ENCODE results near the gene MYBPC2. TPM values are rescaled to one million over a fixed set of nuclear protein-coding genes. Genes with fewer than 3 reads are reported as not detected.

The MYBPC2 gene
- total RNA-seq, 4 donors from 2014 or later = 0.05 to 1.3 (median 0.15) TPM; not detected in 1

DNA sequence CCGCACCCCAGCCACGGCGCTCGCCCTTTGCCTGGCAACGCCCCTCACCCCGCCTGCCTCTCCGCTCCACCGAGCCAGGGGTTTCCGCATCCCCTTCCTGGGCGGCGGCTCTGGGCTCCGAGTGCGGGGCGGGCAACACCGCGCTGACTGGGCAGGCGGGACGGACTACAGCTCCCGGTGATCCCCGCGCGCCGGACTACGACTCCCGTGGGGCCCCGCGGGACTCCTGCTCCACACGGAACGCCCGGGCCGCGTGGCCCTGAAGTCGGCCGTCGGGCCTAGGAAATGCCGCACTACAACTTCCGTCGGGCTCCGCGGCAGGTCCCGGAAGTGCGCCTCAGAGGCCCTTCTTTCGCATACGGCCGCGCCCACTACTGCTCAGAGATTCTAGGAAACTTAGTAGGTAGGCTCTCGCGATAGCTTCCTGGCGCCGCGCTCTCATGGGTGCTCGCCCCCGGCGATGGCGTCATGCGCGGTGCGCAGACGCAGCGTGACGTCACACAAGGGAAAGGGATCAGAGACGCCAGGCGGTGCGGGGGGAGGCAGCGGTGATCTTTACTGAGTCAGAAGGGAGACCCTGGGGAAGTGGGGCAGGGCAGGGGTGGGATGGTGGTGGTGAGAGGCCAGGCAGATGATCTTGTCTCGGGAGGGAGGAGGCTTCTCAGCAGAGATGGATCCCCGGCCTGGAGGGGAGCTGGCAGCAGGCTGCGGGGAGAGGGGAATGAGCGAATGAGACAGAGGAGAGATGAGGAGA, 78.6 kb downstream of the MYBPC2 start, which contains the start of gene JOSD2:
Gene JOSD2 (minus strand): TSS at position 123 of the 754 bp plus-strand sequence. CDS start 760 bp downstream, outside the sequence.
- TF ChIP-seq, protein P1, sequence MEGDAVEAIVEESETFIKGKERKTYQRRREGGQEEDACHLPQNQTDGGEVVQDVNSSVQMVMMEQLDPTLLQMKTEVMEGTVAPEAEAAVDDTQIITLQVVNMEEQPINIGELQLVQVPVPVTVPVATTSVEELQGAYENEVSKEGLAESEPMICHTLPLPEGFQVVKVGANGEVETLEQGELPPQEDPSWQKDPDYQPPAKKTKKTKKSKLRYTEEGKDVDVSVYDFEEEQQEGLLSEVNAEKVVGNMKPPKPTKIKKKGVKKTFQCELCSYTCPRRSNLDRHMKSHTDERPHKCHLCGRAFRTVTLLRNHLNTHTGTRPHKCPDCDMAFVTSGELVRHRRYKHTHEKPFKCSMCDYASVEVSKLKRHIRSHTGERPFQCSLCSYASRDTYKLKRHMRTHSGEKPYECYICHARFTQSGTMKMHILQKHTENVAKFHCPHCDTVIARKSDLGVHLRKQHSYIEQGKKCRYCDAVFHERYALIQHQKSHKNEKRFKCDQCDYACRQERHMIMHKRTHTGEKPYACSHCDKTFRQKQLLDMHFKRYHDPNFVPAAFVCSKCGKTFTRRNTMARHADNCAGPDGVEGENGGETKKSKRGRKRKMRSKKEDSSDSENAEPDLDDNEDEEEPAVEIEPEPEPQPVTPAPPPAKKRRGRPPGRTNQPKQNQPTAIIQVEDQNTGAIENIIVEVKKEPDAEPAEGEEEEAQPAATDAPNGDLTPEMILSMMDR (IDR thresholded peaks at IDR 0.05) = no peak
- no peak for TF ChIP-seq POLR2A (IDR thresholded peaks at IDR 0.05)
- peak within 1 kb of the TSS; percentile 37 for H3K4me3 ChIP-seq (ENCODE audit: low read depth, poor library complexity, severe bottlenecking)
- WGBS, 2 donors = 1 to 2% methylated on average over 37 to 44 of the region's 69 CpGs
- intact Hi-C loops (cut with DNase I; ENCODE audit: low total_unique reads) = no loop called here
- peak; percentile 98 to 99 for DNase-seq (ENCODE audit: low spot score in 2 of 2)

DNA sequence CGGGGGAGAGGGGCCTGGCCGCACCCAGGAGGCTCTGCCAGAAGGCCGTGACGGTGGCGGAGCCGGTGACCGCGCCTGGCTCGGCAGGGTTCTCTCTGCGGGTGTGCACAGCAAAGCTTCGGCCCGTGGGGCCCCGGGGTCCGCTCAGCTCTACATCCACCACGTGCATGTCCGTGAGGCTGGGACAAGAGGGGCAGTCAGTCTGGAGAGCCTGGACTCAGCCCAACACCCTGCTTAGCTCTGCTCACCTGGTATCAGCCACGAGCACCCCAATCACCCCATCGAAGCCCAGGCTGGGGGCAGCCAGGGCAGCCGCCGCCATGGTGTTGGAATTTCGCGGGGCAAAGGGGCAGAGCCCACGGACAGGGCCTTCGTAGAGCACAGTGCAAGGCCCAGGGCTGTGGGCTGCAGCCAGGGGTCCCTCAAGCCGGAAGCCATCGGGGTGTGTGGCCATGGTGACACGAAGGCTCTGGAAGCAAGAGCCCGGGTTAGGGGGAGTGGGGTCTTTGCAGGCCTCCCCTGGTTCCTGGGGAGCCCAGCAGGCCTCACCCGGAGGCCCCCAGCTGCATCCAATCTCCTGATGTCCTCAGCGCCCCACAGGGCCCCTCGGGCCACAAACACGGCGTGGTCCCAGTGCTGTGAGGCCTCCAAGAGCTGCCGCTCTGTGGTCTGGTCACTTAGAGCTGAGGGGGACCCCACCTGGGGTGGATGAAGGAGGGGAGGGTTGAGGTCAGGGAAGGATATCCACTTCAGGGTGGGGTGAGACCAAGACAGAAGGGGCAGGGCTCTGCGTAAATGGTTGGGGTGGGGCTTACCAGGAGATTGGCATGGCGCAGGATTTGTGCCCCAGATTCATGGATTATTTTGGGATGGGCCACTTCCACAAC, 79.7 kb downstream of the MYBPC2 start:
- no peak overlapping the region for H3K4me3 ChIP-seq (ENCODE audit: low read depth, poor library complexity, severe bottlenecking)
- no peak for DNase-seq (ENCODE audit: low spot score in 2 of 2)
- WGBS, 2 donors = 85 to 86% methylated on average over 31 to 36 of the region's 36 CpGs
- intact Hi-C loops (cut with DNase I; ENCODE audit: low total_unique reads) = no loop called here
- TF ChIP-seq POLR2A (IDR thresholded peaks at IDR 0.05) = no peak
- TF ChIP-seq, protein P1 (IDR thresholded peaks at IDR 0.05) = no peak

DNA sequence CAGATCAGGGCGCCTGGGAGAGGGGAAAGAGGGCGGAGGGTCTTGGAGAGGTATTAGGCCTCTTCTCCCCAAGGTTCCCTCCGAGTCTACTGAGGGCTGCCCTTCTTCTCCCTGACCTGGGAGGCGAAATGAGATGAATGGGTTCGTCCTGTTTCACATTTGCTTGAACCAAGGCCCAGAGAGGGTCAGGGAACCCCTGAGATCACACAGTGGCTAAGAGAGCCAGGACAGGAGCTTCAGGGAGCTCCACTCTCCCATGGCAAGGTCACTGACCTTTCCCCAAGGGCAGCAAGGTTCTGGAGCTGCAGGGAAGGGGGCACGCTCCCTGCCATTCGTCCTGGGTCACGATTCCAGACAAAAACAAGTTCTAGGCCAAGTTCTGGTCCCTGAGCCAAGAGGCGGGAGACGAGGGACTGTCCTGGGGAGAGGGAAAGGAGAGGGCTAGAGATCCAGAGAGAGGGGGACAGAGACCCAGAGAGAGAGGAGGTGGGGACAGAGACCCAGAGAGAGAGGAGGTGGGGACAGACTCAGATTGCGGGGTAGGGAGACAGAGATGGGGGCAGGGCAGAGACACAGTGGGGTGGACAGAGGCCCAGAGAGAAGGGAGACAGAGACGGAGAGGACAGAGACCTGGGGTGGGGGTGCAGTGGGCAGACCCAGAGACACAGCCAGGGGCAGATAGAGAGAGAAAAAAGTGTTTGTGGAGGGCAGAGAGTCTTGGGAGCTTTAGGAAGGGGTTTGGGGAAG, 80.5 kb downstream of the MYBPC2 start:
- no peak for TF ChIP-seq POLR2A (IDR thresholded peaks at IDR 0.05)
- no peak overlapping the region for H3K4me3 ChIP-seq (ENCODE audit: low read depth, poor library complexity, severe bottlenecking)
- WGBS, 2 donors = 53 to 63% methylated on average over 12 of the region's 12 CpGs
- no peak for DNase-seq (ENCODE audit: low spot score in 2 of 2)
- intact Hi-C loops (cut with DNase I; ENCODE audit: low total_unique reads) = no loop called here

DNA sequence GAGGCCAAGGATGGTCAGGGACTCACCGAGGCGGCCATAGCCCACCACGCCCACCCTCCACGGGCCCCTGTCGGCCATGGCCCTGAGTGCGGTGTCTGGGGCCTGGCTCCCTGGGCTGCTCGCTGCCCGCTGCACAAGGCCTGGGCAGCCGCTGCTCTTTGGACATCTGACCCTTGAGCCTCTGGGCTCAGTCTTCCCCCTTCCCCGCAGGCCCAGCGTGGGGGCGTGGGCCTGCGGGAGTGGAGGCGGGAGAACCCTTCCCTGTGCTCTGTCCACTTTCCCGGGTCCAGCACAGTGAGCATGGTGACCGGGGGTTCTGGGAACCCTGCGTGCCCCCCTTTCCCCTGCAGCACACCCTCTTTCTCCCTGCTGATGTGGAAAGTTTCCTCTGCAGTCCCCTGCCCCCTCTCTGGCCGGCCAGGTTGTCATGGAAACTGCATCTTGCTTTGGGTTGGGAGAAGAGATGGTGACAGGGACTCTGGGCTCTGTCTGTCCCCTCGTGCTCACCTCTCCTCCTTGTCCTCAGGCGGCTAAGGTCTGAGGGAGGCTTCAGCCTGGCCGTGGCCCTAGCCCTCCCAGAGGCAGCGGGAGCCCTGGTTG, 81.2 kb downstream of the MYBPC2 start, which contains the start of gene ASPDH:
Gene ASPDH (minus strand): TSS at position 168 of the 600 bp plus-strand sequence. CDS start 90 bp downstream, at position 78.
- no peak for DNase-seq (ENCODE audit: low spot score in 2 of 2)
- 47 to 53% methylated on average over 20 to 21 of the region's 22 CpGs for WGBS, 2 donors
- intact Hi-C loops (cut with DNase I; ENCODE audit: low total_unique reads) = no loop called here
- no peak within 1 kb of the TSS for H3K4me3 ChIP-seq (ENCODE audit: low read depth, poor library complexity, severe bottlenecking)
- no peak for TF ChIP-seq POLR2A (IDR thresholded peaks at IDR 0.05)
- TF ChIP-seq, protein P1 (IDR thresholded peaks at IDR 0.05) = no peak

DNA sequence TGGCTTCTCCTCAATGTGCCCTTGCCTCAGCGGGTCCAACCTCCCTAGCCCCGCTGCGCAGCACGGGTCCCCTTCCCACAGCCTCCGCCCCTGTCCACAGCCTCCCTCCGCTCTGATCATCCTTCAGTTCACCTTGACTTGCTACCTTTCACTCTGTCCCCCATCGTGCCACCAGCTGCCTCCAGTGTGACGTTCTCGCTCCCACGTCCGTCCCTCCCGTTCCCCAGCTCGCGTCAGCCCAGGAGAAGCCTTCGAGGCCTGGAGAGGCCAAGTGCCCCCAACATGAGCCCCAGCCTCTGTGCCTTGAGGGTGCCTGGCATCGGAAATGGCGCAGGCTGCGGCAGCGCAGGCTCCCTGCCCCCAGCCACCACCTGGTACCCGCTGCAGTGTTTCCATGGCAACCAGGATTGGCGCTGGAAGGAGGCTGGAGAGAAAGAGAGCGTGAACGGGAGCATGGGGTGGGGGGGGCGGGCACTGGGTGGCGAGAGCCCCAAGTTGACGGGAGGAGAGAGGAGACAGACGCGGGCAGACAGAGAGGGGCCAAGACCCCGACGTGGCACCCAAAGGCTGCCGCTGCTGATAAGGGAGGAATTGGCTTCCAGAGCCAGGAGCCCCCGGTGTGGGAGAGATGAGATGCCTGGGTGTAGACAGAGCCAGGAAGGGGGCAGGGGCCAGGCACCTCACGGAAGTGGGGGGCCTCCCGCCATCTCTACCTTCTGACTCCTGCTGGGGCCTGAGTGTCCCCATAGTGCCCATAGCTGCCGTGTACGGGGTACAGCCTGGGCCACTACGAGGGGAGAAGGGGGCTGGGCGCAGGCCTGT, 81.9 kb downstream of the MYBPC2 start:
- DNase-seq (ENCODE audit: low spot score in 2 of 2) = no peak
- intact Hi-C loops (cut with DNase I; ENCODE audit: low total_unique reads) = no loop called here
- no peak for TF ChIP-seq POLR2A (IDR thresholded peaks at IDR 0.05)
- TF ChIP-seq, protein P1 (IDR thresholded peaks at IDR 0.05) = no peak
- no peak overlapping the region for H3K4me3 ChIP-seq (ENCODE audit: low read depth, poor library complexity, severe bottlenecking)
- WGBS, 2 donors = 36 to 40% methylated on average over 37 to 38 of the region's 38 CpGs

All from lower leg skin (tissue), 4 donors.